Measurements from ENCODE around the gene MC1R. TPM values are rescaled to one million over a fixed set of nuclear protein-coding genes. Genes with fewer than 3 reads are reported as not detected.

MC1R gene
- total and polyA plus RNA-seq, 10 of the 15 experiments (the other 5 are each of a cell fraction or from before 2014, with no cell fraction given) = 0.06 to 2.3 (median 0.45) TPM

DNA sequence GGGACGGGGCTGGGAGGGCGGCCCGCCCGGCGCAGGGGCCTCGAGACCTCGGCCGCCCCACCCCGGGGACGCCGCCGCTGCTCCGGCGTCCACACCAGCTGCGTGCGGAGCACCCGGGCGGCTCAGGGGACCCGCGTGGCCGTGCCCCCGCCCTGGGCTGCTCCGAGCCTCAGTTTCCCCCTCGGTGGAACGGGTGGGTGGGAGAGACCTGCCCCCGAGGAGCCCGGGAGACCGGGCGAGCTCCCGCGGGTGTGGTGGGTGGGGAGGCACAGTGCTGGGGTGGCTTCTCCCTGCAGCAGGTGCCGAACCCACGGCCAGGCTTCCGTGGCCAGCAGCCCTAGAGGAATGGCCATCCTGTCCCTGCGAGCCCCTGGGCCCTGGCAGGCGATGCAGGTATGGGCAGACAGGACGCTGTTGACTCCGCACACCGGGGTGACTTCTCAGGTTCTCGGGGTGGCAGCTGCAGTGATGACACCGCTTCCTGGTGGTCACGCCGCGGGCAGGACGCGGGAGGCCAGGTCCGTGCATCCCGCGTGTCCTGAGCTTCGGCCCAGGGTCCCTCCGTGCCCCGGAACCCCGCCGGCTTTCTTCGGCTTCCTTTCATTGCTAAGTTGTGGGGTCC is 30.6 kb downstream of the MC1R start:
- Histone ChIP-seq H3K4me3 (peak overlapping the region; percentile 61), H3K36me3 (ENCODE audit: control insufficient read depth in 2 of 2, insufficient read depth in 2 of 2, low read length in 1 of 2) (no peaks in the 10 kb centered on the region), H3K4me2 (ENCODE audit: control insufficient read depth, insufficient read depth) (peak overlapping the region; percentile 68), H3K9ac (ENCODE audit: control insufficient read depth, insufficient read depth, low read length) (peak overlapping the region; percentile 36), H3K27me3 (replicated peaks in 1 of 2; ENCODE audit: control insufficient read depth in 2 of 2, insufficient read depth in 2 of 2, low read length in 1 of 2) (peaks cover 0 to 3% of the 10 kb centered on the region in 2 experiments; a peak in 1 of 4 replicates), H4K20me1 (ENCODE audit: control insufficient read depth, insufficient read depth) (no peaks in the 10 kb centered on the region), H3K4me1 (ENCODE audit: control insufficient read depth, insufficient read depth, low read length) (peaks cover 57% of the 10 kb centered on the region), H2AFZ (ENCODE audit: control insufficient read depth, low read depth, low read length) (no peak overlapping the region), H3K27ac (ENCODE audit: control insufficient read depth, insufficient read depth) (no peak overlapping the region), H3K79me2 (ENCODE audit: control insufficient read depth, insufficient read depth, low read length) (no peaks in the 10 kb centered on the region), H3K9me3 (replicated peaks; ENCODE audit: control insufficient read depth, insufficient read depth, low read length) (no peaks in the 10 kb centered on the region)
- CTCF ChIA-PET = interaction anchor here (1.3 to 1.4 kb wide), 2 partner anchors 33 to 39 kb away, joined by 3 to 4 read pairs; no protein-coding TSS in a partner anchor
- ATAC-seq = no peak
- FAIRE-seq = no peak
- no TSS peak for BruUV-seq (replicated peaks)
- RAD21 ChIA-PET (ENCODE audit: unreplicated experiment) = interaction anchor here (0.6 kb wide), 1 partner anchor 73 kb away, joined by 3 read pairs; no protein-coding TSS in a partner anchor
- TF ChIP-seq ESRRA (IDR thresholded peaks at IDR 0.05; ENCODE audit: low read length) (no peak), GATAD2B (conservative IDR thresholded peaks at IDR 0.05; ENCODE audit: low read depth) (0 out of 2 replicates have a peak, but pooled peaks have one; percentile 25), POLR2A (IDR thresholded peaks at IDR 0.05; ENCODE audit: low read depth, low read length) (0 out of 2 replicates have a peak, but pooled peaks have one; percentile 25)
- POLR2A ChIA-PET = no interaction called here
- WGBS (ENCODE audit: insufficient coverage, insufficient replicate concordance, low lambda C conversion rate, missing lambda C conversion rate) = 19% methylated on average over 29 of the region's 55 CpGs
- intact Hi-C loops (cut with micrococcal nuclease; ENCODE audit: unreplicated experiment) (no loop called here), in situ Hi-C loops (cut with MboI) (no loop called here)
- DNase-seq (ENCODE audit: low read depth, low spot score) = no peak
- SMC1A ChIA-PET (ENCODE audit: uncharacterized antibody, unreplicated experiment) = interaction anchor here (1.6 kb wide), 1 partner anchor 25 kb away, joined by 4 read pairs; no protein-coding TSS in a partner anchor

DNA sequence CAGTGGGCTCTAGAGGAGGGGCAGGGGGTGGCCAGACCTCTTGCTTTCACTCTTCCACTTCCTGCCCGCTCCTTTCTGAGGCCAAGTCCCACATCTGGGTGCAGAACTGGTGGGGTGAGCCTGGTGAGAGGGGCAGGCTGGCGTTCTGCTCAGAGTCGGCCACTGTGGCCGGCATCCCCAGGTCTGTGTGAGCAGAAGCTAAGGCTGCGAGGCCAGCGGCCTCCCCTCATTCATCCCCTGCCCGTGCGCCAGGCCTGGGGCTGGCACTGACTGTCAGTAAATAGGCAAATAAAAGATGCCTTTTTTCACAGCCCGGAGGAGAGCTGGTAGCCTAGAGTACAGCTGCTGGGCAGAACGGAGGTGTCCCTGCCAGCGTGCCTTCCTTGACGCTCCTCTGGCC is 31.1 kb downstream of the MC1R start:
- ChIA-PET RAD21 (ENCODE audit: unreplicated experiment) (interaction anchor here (0.6 kb wide), 1 partner anchor 72 kb away, joined by 3 read pairs; no protein-coding TSS in a partner anchor), CTCF (interaction anchor here (0.9 to 1.4 kb wide), 4 partner anchors 26 to 132 kb away, joined by 3 to 4 read pairs (median 3); no protein-coding TSS in a partner anchor), SMC1A (ENCODE audit: uncharacterized antibody, unreplicated experiment) (interaction anchor here (1.6 kb wide), 1 partner anchor 24 kb away, joined by 4 read pairs; no protein-coding TSS in a partner anchor), POLR2A (no interaction called here)
- Histone ChIP-seq H3K27ac (ENCODE audit: control insufficient read depth, insufficient read depth) (no peak overlapping the region), H3K9ac (ENCODE audit: control insufficient read depth, insufficient read depth, low read length) (no peak overlapping the region; the same call in 1 of the 2 replicates), H3K4me3 (peak overlapping the region; percentile 61; the same call in 1 of the 2 replicates), H3K79me2 (ENCODE audit: control insufficient read depth, insufficient read depth, low read length) (no peaks in the 10 kb centered on the region), H4K20me1 (ENCODE audit: control insufficient read depth, insufficient read depth) (no peaks in the 10 kb centered on the region), H2AFZ (ENCODE audit: control insufficient read depth, low read depth, low read length) (no peak overlapping the region), H3K4me1 (ENCODE audit: control insufficient read depth, insufficient read depth, low read length) (peaks cover 59% of the 10 kb centered on the region), H3K4me2 (ENCODE audit: control insufficient read depth, insufficient read depth) (peak overlapping the region; percentile 68), H3K9me3 (replicated peaks; ENCODE audit: control insufficient read depth, insufficient read depth, low read length) (no peaks in the 10 kb centered on the region), H3K27me3 (replicated peaks in 1 of 2; ENCODE audit: control insufficient read depth in 2 of 2, insufficient read depth in 2 of 2, low read length in 1 of 2) (peaks cover 0 to 3% of the 10 kb centered on the region in 2 experiments; a peak in 1 of 4 replicates), H3K36me3 (ENCODE audit: control insufficient read depth in 2 of 2, insufficient read depth in 2 of 2, low read length in 1 of 2) (no peaks in the 10 kb centered on the region)
- FAIRE-seq (no peak), ATAC-seq (no peak), DNase-seq (ENCODE audit: low read depth, low spot score) (no peak)
- BruUV-seq (replicated peaks) = no TSS peak
- in situ Hi-C loops (cut with MboI) (no loop called here), intact Hi-C loops (cut with micrococcal nuclease; ENCODE audit: unreplicated experiment) (no loop called here)
- WGBS (ENCODE audit: insufficient coverage, insufficient replicate concordance, low lambda C conversion rate, missing lambda C conversion rate) = 73% methylated on average over 12 of the region's 12 CpGs
- TF ChIP-seq ASH2L (IDR thresholded peaks at IDR 0.05; ENCODE audit: borderline replicate concordance, low read depth) = no peak
- no peak for TF ChIP-seq TARDBP (IDR thresholded peaks at IDR 0.05; ENCODE audit: borderline replicate concordance)
- TF ChIP-seq SMAD1 (IDR thresholded peaks at IDR 0.05; ENCODE audit: low read depth, partially characterized antibody) = no peak
- TF ChIP-seq, protein P1, sequence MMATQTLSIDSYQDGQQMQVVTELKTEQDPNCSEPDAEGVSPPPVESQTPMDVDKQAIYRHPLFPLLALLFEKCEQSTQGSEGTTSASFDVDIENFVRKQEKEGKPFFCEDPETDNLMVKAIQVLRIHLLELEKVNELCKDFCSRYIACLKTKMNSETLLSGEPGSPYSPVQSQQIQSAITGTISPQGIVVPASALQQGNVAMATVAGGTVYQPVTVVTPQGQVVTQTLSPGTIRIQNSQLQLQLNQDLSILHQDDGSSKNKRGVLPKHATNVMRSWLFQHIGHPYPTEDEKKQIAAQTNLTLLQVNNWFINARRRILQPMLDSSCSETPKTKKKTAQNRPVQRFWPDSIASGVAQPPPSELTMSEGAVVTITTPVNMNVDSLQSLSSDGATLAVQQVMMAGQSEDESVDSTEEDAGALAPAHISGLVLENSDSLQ (IDR thresholded peaks at IDR 0.05) = no peak
- TF ChIP-seq RCOR1 (conservative IDR thresholded peaks at IDR 0.05; ENCODE audit: low read depth, low read length) = no peak
- no peak for TF ChIP-seq MTA2 (IDR thresholded peaks at IDR 0.05; ENCODE audit: low read depth)
- no peak for TF ChIP-seq ZSCAN29 (IDR thresholded peaks at IDR 0.05)
- TF ChIP-seq, protein P2, sequence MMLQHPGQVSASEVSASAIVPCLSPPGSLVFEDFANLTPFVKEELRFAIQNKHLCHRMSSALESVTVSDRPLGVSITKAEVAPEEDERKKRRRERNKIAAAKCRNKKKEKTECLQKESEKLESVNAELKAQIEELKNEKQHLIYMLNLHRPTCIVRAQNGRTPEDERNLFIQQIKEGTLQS (IDR thresholded peaks at IDR 0.05; ENCODE audit: borderline replicate concordance, extremely low read depth, low read depth, low read length) = no peak
- no peak for TF ChIP-seq RELA (IDR thresholded peaks at IDR 0.05; ENCODE audit: borderline replicate concordance, partially characterized antibody)
- TF ChIP-seq, protein P3, sequence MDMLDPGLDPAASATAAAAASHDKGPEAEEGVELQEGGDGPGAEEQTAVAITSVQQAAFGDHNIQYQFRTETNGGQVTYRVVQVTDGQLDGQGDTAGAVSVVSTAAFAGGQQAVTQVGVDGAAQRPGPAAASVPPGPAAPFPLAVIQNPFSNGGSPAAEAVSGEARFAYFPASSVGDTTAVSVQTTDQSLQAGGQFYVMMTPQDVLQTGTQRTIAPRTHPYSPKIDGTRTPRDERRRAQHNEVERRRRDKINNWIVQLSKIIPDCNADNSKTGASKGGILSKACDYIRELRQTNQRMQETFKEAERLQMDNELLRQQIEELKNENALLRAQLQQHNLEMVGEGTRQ (IDR thresholded peaks at IDR 0.05; ENCODE audit: borderline replicate concordance, low read depth, low read length) = no peak
- no peak for TF ChIP-seq WRNIP1 (IDR thresholded peaks at IDR 0.05; ENCODE audit: borderline replicate concordance, low read depth, low read length)
- no peak for TF ChIP-seq ZNF207 (IDR thresholded peaks at IDR 0.05; ENCODE audit: borderline replicate concordance)
- no peak for TF ChIP-seq BMI1 (IDR thresholded peaks at IDR 0.05; ENCODE audit: borderline replicate concordance)
